ENCODE measurements around the gene ADPGK. TPM values are rescaled to one million over a fixed set of nuclear protein-coding genes. Genes with fewer than 3 reads are reported as not detected.

The ADPGK gene
- total RNA-seq, 4 donors from 2014 or later, result 13.4 to 23.2 (median 17.2) TPM

DNA sequence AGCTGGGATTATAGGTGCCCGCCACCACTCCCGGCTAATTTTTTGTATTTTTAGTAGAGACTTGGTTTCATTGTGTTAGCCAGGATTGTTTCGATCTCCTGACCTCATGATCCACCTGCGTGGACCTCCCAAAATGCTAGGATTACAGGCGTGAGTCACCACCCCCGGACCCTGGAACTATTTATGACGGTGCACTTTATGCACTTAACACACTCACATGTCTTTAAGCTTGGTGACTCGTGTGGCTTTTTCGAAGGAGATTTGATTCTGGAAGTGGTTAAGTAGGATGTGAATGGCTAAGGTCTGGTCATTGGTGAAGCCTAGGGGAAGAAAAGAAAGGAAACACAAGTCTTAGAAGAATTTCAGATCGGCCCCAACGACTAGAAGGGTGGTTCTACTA lies 77.3 kb downstream of the ADPGK start:
- Histone ChIP-seq H3K27me3 (no peaks in the 10 kb centered on the region), H3K4me1 (no peaks in the 10 kb centered on the region), H3K27ac (no peak overlapping the region), H3K36me3 (no peaks in the 10 kb centered on the region), H3K4me3 (no peak overlapping the region), H3K9me3 (no peaks in the 10 kb centered on the region)
- no peak for TF ChIP-seq POLR2A (IDR thresholded peaks at IDR 0.05)
- in situ Hi-C loops (cut with MboI; ENCODE audit: low sequenced_read_pairs in 4 of 4), result loop anchor here in 1 of 4 donors (10.0 kb wide), 1 partner anchor 111 kb away; no protein-coding TSS in a partner anchor
- DNase-seq (no peak), ATAC-seq (no peak)
- intact Hi-C loops (cut with DNase I; ENCODE audit: low total_unique reads), result no loop called here

Other genes with a start within 250 kb of the ADPGK start
- not detected for gene GOLGA6B, start 129.1 kb downstream of the ADPGK start, total RNA-seq
- not detected for gene HIGD2B, start 97.6 kb downstream of the ADPGK start, total RNA-seq
- gene BBS4, start 97.6 kb downstream of the ADPGK start, total RNA-seq, result 10 to 100 TPM; 21.6 to 37.0 (median 28.7) TPM